CD4-positive, alpha-beta memory T cell (primary cell): ENCODE results near the gene RCN2. TPM values are rescaled to one million over a fixed set of nuclear protein-coding genes. Genes with fewer than 3 reads are reported as not detected.
A peak's percentile ranks its signal among the peaks of the same experiment; 100 is the strongest.

Source experiments
- CTCF ChIA-PET: fragments of 350-600 bp; sonication (Branson Sonifier 250); formaldehyde crosslinking; loops from one replicate; lab custom pipeline; 2021; ENCODE audit warnings: inconsistent platforms; ENCODE audit not compliant: partially characterized antibody; lab: Charles Lee
- POLR2A ChIA-PET: fragments of 350-600 bp; sonication (Branson Sonifier 250); formaldehyde crosslinking; loops from one replicate; lab custom pipeline; 2021; ENCODE audit not compliant: partially characterized antibody; lab: Charles Lee
- DNase-seq, 5 donors: peaks; one replicate each; pipeline versions ENCODE4 v3.0.0 to v3.0.0-alpha.2; 2020 to 2022; ENCODE audit warnings: mixed read lengths in 1 of 5
- H3K27ac ChIP-seq: one replicate; pipeline ENCODE4 v1.7.0; 2013; ENCODE audit warnings: low read depth, low read length
- H3K27me3 ChIP-seq: 2 replicates; pipeline ENCODE4 v1.7.0; 2013; ENCODE audit warnings: mild to moderate bottlenecking, low read length, moderate library complexity; ENCODE audit not compliant: insufficient read depth
- H3K36me3 ChIP-seq: 2 replicates; pipeline ENCODE4 v1.7.0; 2013; ENCODE audit warnings: mild to moderate bottlenecking, low read length, moderate library complexity; ENCODE audit not compliant: insufficient read depth
- H3K4me1 ChIP-seq: 2 replicates; pipeline ENCODE4 v1.7.0; 2013; ENCODE audit warnings: mild to moderate bottlenecking, low read length, moderate library complexity; ENCODE audit not compliant: insufficient read depth
- H3K4me3 ChIP-seq, 2 donors: one replicate each; pipeline ENCODE4 v1.7.0; 2013; ENCODE audit warnings: low read length in 2 of 2, mild to moderate bottlenecking in 1 of 2
- H3K9me3 ChIP-seq, 2 donors: one replicate each; pipeline ENCODE4 v1.7.0; 2013; ENCODE audit warnings: low read length in 2 of 2, control low read depth in 1 of 2; ENCODE audit not compliant: control insufficient read depth in 1 of 2
- H3K27ac Mint-ChIP-seq, 7 donors: one replicate each; pipeline ENCODE4 v1.8.0; 2020 to 2021; ENCODE audit warnings: mixed read lengths in 7 of 7, mild to moderate bottlenecking in 6 of 7, inconsistent platforms in 3 of 7, moderate library complexity in 3 of 7
- H3K27me3 Mint-ChIP-seq, 2 donors: one replicate each; pipeline ENCODE4 v1.8.0; 2020 to 2021; ENCODE audit warnings: mixed read lengths in 2 of 2
- H3K36me3 Mint-ChIP-seq, 2 donors: one replicate each; pipeline ENCODE4 v1.8.0; 2020 to 2021; ENCODE audit warnings: mixed read lengths in 2 of 2, inconsistent platforms in 1 of 2, mild to moderate bottlenecking in 1 of 2
- H3K4me1 Mint-ChIP-seq, 4 donors: one replicate each; pipeline ENCODE4 v1.8.0; 2020 to 2021; ENCODE audit warnings: mixed read lengths in 4 of 4, mild to moderate bottlenecking in 1 of 4
- H3K4me3 Mint-ChIP-seq, 8 donors: one replicate each; pipeline ENCODE4 v1.8.0; 2020 to 2021; ENCODE audit warnings: mixed read lengths in 8 of 8, mild to moderate bottlenecking in 7 of 8, moderate library complexity in 6 of 8, inconsistent platforms in 3 of 8
- H3K9me3 Mint-ChIP-seq, 8 donors: one replicate each; pipeline ENCODE4 v1.8.0; 2020 to 2021; ENCODE audit warnings: mixed read lengths in 8 of 8, mild to moderate bottlenecking in 5 of 8, inconsistent platforms in 3 of 8, moderate library complexity in 1 of 8
- intact Hi-C: fragments of 100-400 bp; cut with micrococcal nuclease; formaldehyde crosslinking; loops from one replicate; pipeline ENCODE4 v1.15.1; 2023
- polyA plus RNA-seq, 2 donors: library from polyadenylated mRNA; unstranded; fragments of 300-500 nt; fragmentation: Illumina TruSeq; gene quantifications; one replicate each; pipeline ENCODE4 v1.2.3, GENCODE V29; 2021
- total RNA-seq, 2 experiments: library from RNA; stranded (reverse); gene quantifications; one replicate each; pipeline ENCODE4 v1.2.3, GENCODE V29; 2021

Gene RCN2
- total and polyA plus RNA-seq, 4 experiments from 2014 or later = 28.4 to 46.5 (median 34.2) TPM

GRCh38 chr15:76978522-76979330, 47.2 kb downstream of the RCN2 start:
- Mint-ChIP-seq H3K36me3 (no peaks in the 10 kb centered on the region), H3K27me3 (no peaks in the 10 kb centered on the region), H3K4me1 (peaks cover 4 to 13% (median 7%) of the 10 kb centered on the region in 4 donors), H3K9me3 (peaks cover 0 to 3% (median 0%) of the 10 kb centered on the region in 8 donors), H3K27ac (no peak overlapping the region), H3K4me3 (no peak overlapping the region)
- Histone ChIP-seq H3K27ac (no peak overlapping the region), H3K4me1 (no peaks in the 10 kb centered on the region), H3K36me3 (no peaks in the 10 kb centered on the region), H3K4me3 (no peak overlapping the region), H3K9me3 (no peaks in the 10 kb centered on the region), H3K27me3 (no peaks in the 10 kb centered on the region)
- DNase-seq = no peak
- POLR2A ChIA-PET = interaction anchor here (1.1 to 2.9 kb wide), 4 partner anchors 16 to 34 kb away, joined by 3 to 17 read pairs (median 3); partner anchors contain the start of gene PSTPIP1
- intact Hi-C loops = no loop called here
- CTCF ChIA-PET = interaction anchor here (1.0 to 1.4 kb wide), 4 partner anchors 41 to 564 kb away, joined by 3 to 5 read pairs (median 3); no protein-coding TSS in a partner anchor

GRCh38 chr15:76979331-76979925, 47.9 kb downstream of the RCN2 start:
- Mint-ChIP-seq H3K27ac (peak overlapping the region in 2 of 7 donors; percentile 41 to 42), H3K36me3 (no peaks in the 10 kb centered on the region), H3K27me3 (no peaks in the 10 kb centered on the region), H3K9me3 (peaks cover 0 to 3% (median 0%) of the 10 kb centered on the region in 8 donors), H3K4me3 (no peak overlapping the region), H3K4me1 (peaks cover 4 to 9% (median 6%) of the 10 kb centered on the region in 4 donors)
- no peak overlapping the region for H3K4me3 ChIP-seq
- H3K27ac ChIP-seq = no peak overlapping the region
- DNase-seq = no peak
- H3K9me3 ChIP-seq = no peaks in the 10 kb centered on the region
- POLR2A ChIA-PET = interaction anchor here (1.1 to 2.9 kb wide), 3 partner anchors 15 to 19 kb away, joined by 3 to 17 read pairs (median 3); partner anchors contain the start of gene PSTPIP1
- intact Hi-C loops = no loop called here
- H3K27me3 ChIP-seq = no peaks in the 10 kb centered on the region
- no peaks in the 10 kb centered on the region for H3K4me1 ChIP-seq
- H3K36me3 ChIP-seq = no peaks in the 10 kb centered on the region
- CTCF ChIA-PET = interaction anchor here (1.0 to 1.4 kb wide), 3 partner anchors 40 to 564 kb away, joined by 3 read pairs; no protein-coding TSS in a partner anchor

DNA sequence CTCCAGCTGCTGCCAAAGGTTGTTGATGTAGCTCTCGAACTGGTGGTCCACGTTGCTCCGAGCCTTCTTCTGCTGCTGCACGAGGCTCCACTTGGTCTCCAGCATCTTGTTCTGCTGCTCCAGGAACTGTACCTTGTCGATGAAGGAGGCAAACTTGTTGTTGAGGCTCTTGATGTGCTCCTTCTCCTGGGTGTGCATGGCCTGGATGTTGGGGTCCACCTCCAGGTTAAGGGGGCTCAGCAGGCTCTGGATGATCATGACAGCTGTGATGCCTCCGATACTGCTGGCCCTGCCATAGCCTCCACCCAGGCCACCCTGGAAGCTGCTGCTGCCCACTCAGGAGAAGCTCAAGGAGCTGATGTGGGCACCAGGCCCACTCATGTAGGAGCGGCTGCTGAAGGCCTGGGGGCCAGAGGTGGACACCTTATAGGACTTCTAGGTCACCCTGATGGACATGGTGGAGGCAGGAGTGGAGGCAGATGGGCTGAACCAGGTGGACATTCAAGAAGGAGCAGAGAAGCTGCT, 48.5 kb downstream of the RCN2 start:
- POLR2A ChIA-PET = interaction anchor here (1.1 to 1.6 kb wide), 2 partner anchors 12 to 18 kb away, joined by 3 to 5 read pairs; no protein-coding TSS in a partner anchor
- peaks cover 0 to 3% (median 0%) of the 10 kb centered on the region in 8 donors for H3K9me3 Mint-ChIP-seq
- H3K4me3 ChIP-seq = no peak overlapping the region
- intact Hi-C loops = no loop called here
- H3K4me3 Mint-ChIP-seq = no peak overlapping the region
- no peak for DNase-seq
- peaks cover 4 to 9% (median 6%) of the 10 kb centered on the region in 4 donors for H3K4me1 Mint-ChIP-seq
- H3K27me3 ChIP-seq = no peaks in the 10 kb centered on the region
- H3K27ac Mint-ChIP-seq = no peak overlapping the region
- no peaks in the 10 kb centered on the region for H3K27me3 Mint-ChIP-seq
- H3K9me3 ChIP-seq = no peaks in the 10 kb centered on the region
- H3K36me3 Mint-ChIP-seq = no peaks in the 10 kb centered on the region
- CTCF ChIA-PET = interaction anchor here (1.0 to 1.6 kb wide), 5 partner anchors 21 to 563 kb away, joined by 3 read pairs; no protein-coding TSS in a partner anchor
- no peak overlapping the region for H3K27ac ChIP-seq
- H3K4me1 ChIP-seq = no peaks in the 10 kb centered on the region
- no peaks in the 10 kb centered on the region for H3K36me3 ChIP-seq

- Histone ChIP-seq H3K27ac (no peak overlapping the region), H3K27me3 (no peaks in the 10 kb centered on the region), H3K36me3 (no peaks in the 10 kb centered on the region), H3K9me3 (no peaks in the 10 kb centered on the region), H3K4me1 (peaks cover 12% of the 10 kb centered on the region), H3K4me3 (no peak overlapping the region)
- peaks cover 0 to 3% (median 0%) of the 10 kb centered on the region in 8 donors for H3K9me3 Mint-ChIP-seq
- DNase-seq = no peak
- H3K4me3 Mint-ChIP-seq = no peak overlapping the region
- H3K4me1 Mint-ChIP-seq = peaks cover 4 to 17% (median 9%) of the 10 kb centered on the region in 4 donors
- intact Hi-C loops = no loop called here
- no peaks in the 10 kb centered on the region for H3K27me3 Mint-ChIP-seq
- CTCF ChIA-PET = interaction anchor here (1.5 to 1.8 kb wide), 2 partner anchors 9 to 11 kb away, joined by 3 to 6 read pairs; no protein-coding TSS in a partner anchor
- H3K27ac Mint-ChIP-seq = peak overlapping the region in 1 of 7 donors; percentile 42
- POLR2A ChIA-PET = interaction anchor here (1.0 to 3.0 kb wide), 3 partner anchors 13 to 21 kb away, joined by 3 to 11 read pairs (median 4); partner anchors contain the start of gene PSTPIP1
- H3K36me3 Mint-ChIP-seq = no peaks in the 10 kb centered on the region
These were observed 50.8 kb downstream of the RCN2 start for GRCh38 chr15:76982356-76982755.

GRCh38 chr15:76982756-76983155, 51.2 kb downstream of the RCN2 start:
- no peak overlapping the region for H3K27ac ChIP-seq
- CTCF ChIA-PET = interaction anchor here (1.3 to 1.8 kb wide), 3 partner anchors 9 to 12 kb away, joined by 3 to 6 read pairs (median 5); partner anchors contain the start of gene PSTPIP1

DNA sequence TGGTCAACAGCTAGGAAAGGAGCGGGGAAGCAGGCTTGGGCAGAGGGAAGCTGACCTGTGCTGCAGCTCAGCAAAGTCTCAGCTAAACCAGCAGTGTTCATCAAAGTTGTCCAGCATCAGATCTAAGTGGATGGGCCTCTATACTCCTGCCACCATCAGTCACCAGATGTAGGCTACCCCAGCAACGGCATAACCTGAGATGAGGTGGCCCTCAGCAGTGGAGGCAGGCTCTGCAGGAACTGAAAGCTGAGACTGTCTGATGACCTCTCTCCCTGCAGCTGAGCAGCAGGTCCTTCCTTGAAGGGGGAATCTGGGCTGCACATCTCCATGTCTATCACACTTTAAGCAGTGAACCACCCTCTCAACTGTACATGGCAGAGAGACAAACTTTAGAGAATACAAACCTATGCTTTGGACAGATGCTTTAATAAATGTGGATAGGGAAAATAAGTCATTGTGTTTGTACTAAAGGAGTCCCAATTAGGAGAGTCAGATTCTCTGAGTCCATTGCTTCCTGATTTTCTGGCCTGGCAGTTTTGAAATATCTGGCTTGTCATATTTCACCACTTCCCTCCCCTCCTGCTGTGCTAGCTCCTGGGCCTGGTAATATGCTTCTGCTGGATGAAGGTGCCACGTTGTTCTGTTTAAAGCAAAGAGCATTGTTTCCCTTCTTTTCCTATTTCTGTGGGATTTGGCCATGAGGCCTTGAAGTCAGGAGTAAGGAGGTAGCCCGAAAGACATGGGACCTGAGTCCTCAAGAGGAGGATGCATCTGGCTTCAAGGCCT, 52.2 kb downstream of the RCN2 start:
- no peak for DNase-seq
- H3K4me1 ChIP-seq = peaks cover 26% of the 10 kb centered on the region
- CTCF ChIA-PET = interaction anchor here (1.3 to 1.8 kb wide), 4 partner anchors 10 to 32 kb away, joined by 3 to 6 read pairs (median 4); partner anchors contain the start of gene PSTPIP1
- intact Hi-C loops = no loop called here
- no peak overlapping the region for H3K4me3 Mint-ChIP-seq
- H3K4me1 Mint-ChIP-seq = peaks cover 15 to 30% (median 20%) of the 10 kb centered on the region in 4 donors
- no peaks in the 10 kb centered on the region for H3K27me3 Mint-ChIP-seq
- H3K9me3 Mint-ChIP-seq = no peaks in the 10 kb centered on the region
- H3K36me3 ChIP-seq = no peaks in the 10 kb centered on the region
- H3K9me3 ChIP-seq = no peaks in the 10 kb centered on the region
- H3K27me3 ChIP-seq = no peaks in the 10 kb centered on the region
- H3K4me3 ChIP-seq = no peak overlapping the region
- no peaks in the 10 kb centered on the region for H3K36me3 Mint-ChIP-seq
- H3K27ac ChIP-seq = no peak overlapping the region
- H3K27ac Mint-ChIP-seq = no peak overlapping the region
- POLR2A ChIA-PET = interaction anchor here (1.2 to 3.0 kb wide), 2 partner anchors 11 to 19 kb away, joined by 4 to 11 read pairs; partner anchors contain the start of gene PSTPIP1

More at GRCh38 chr15:76982756-76983155, 51.2 kb downstream of the RCN2 start:
- Histone ChIP-seq H3K36me3 (no peaks in the 10 kb centered on the region), H3K9me3 (no peaks in the 10 kb centered on the region), H3K4me1 (peaks cover 16% of the 10 kb centered on the region), H3K4me3 (no peak overlapping the region), H3K27me3 (no peaks in the 10 kb centered on the region)
- Mint-ChIP-seq H3K36me3 (no peaks in the 10 kb centered on the region), H3K4me1 (peaks cover 6 to 20% (median 11%) of the 10 kb centered on the region in 4 donors), H3K9me3 (peaks cover 0 to 3% (median 0%) of the 10 kb centered on the region in 8 donors), H3K4me3 (no peak overlapping the region), H3K27ac (no peak overlapping the region), H3K27me3 (no peaks in the 10 kb centered on the region)
- intact Hi-C loops = no loop called here
- DNase-seq = no peak
- POLR2A ChIA-PET = interaction anchor here (1.0 to 3.0 kb wide), 3 partner anchors 12 to 20 kb away, joined by 3 to 11 read pairs (median 4); partner anchors contain the start of gene PSTPIP1
